KOPT-K1 (cell line): ENCODE results near the gene NR6A1.

Experiments used
- H3K27ac ChIP-seq: fragments of 200-600 bp; sonication (generic); 2 replicates; pipeline ENCODE4 v1.5.1; 2016; ENCODE audit warnings: antibody characterized with exemption, mild to moderate bottlenecking, low read depth, low read length; ENCODE audit not compliant: poor library complexity, severe bottlenecking
- H3K36me3 ChIP-seq: fragments of 200-600 bp; sonication (generic); 2 replicates; pipeline ENCODE4 v1.5.1; 2017; ENCODE audit warnings: antibody characterized with exemption, mild to moderate bottlenecking, low read length, moderate library complexity; ENCODE audit not compliant: insufficient read depth
- H3K9me3 ChIP-seq: fragments of 200-600 bp; sonication (generic); 2 replicates; pipeline ENCODE4 v1.5.1; 2017; ENCODE audit warnings: antibody characterized with exemption, low read length, mild to moderate bottlenecking; ENCODE audit not compliant: insufficient read depth, poor library complexity, severe bottlenecking

The NR6A1 gene

GRCh38 chr9:124496075-124496449 is 275.0 kb downstream of the NR6A1 start:
- Histone ChIP-seq H3K27ac (peak overlapping the region; percentile 91), H3K9me3 (no peaks in the 10 kb centered on the region)

GRCh38 chr9:124495126-124496074 is 275.7 kb downstream of the NR6A1 start:
- H3K27ac ChIP-seq: peak overlapping the region; percentile 91
- no peaks in the 10 kb centered on the region for H3K9me3 ChIP-seq
- H3K36me3 ChIP-seq: no peaks in the 10 kb centered on the region

More at GRCh38 chr9:124496075-124496449, 275.0 kb downstream of the NR6A1 start:
- no peaks in the 10 kb centered on the region for H3K36me3 ChIP-seq

- Histone ChIP-seq H3K36me3 (no peaks in the 10 kb centered on the region), H3K27ac (peak overlapping the region; percentile 91)
Observed at GRCh38 chr9:124493794-124494479, 277.2 kb downstream of the NR6A1 start.

GRCh38 chr9:124493218-124493617 is 277.9 kb downstream of the NR6A1 start:
- H3K9me3 ChIP-seq: no peaks in the 10 kb centered on the region
- H3K27ac ChIP-seq: peak overlapping the region; percentile 91
- no peaks in the 10 kb centered on the region for H3K36me3 ChIP-seq

More at GRCh38 chr9:124493794-124494479, 277.2 kb downstream of the NR6A1 start:
- H3K9me3 ChIP-seq: no peaks in the 10 kb centered on the region

- H3K27ac ChIP-seq: no peak overlapping the region
- H3K36me3 ChIP-seq: no peaks in the 10 kb centered on the region
- no peaks in the 10 kb centered on the region for H3K9me3 ChIP-seq
Observed at GRCh38 chr9:124492818-124493217, 278.3 kb downstream of the NR6A1 start.

GRCh38 chr9:124491049-124491975 is 279.8 kb downstream of the NR6A1 start:
- Histone ChIP-seq H3K9me3 (no peaks in the 10 kb centered on the region), H3K27ac (no peak overlapping the region), H3K36me3 (no peaks in the 10 kb centered on the region)

DNA sequence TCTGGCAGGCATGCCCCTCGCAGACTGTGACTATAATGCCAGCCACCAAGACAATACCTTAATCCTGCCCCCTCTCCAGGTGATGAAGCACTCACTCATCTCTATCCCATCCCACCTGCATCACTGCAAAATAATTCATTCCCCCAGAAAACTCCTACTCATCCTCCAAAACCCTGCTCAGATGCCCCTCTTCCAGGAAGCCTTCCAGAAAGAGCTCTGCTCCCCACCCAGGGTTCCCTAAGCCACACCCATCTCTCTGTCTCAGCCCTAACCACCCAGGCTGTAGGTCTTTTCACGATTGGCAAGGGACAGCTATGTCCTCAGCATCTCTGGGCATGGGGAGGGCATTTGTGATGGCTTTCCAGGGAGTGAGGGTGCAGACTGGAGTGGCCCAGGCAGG is 281.1 kb downstream of the NR6A1 start:
- H3K9me3 ChIP-seq: no peaks in the 10 kb centered on the region
- no peaks in the 10 kb centered on the region for H3K36me3 ChIP-seq
- no peak overlapping the region for H3K27ac ChIP-seq

DNA sequence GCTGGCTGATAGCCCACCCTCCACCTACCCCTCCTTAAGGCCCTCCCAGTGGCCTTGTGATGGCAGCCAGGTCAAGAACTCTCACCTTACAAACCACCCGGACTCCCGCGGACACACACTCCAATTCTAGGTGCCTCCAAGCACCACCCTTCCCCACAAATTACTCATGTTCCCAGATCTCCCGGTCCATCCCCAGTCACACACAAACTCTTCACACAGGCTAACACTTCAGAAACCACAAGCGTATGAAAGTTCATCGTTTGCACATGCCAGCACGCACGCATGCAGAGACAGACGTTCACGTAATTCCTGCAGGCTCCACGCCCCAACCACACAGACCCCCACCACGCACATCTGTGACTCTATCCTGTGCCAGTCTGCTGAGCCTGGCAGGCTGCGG is 281.9 kb downstream of the NR6A1 start:
- H3K36me3 ChIP-seq: no peaks in the 10 kb centered on the region
- H3K9me3 ChIP-seq: no peaks in the 10 kb centered on the region
- H3K27ac ChIP-seq: no peak overlapping the region

GRCh38 chr9:124488641-124489210 is 282.4 kb downstream of the NR6A1 start:
- H3K36me3 ChIP-seq: no peaks in the 10 kb centered on the region
- H3K9me3 ChIP-seq: no peaks in the 10 kb centered on the region
- no peak overlapping the region for H3K27ac ChIP-seq

GRCh38 chr9:124487260-124488182 is 283.6 kb downstream of the NR6A1 start:
- no peaks in the 10 kb centered on the region for H3K36me3 ChIP-seq
- H3K27ac ChIP-seq: no peak overlapping the region
- no peaks in the 10 kb centered on the region for H3K9me3 ChIP-seq

GRCh38 chr9:124486778-124487259 is 284.3 kb downstream of the NR6A1 start:
- H3K36me3 ChIP-seq: no peaks in the 10 kb centered on the region
- H3K9me3 ChIP-seq: no peaks in the 10 kb centered on the region
- no peak overlapping the region for H3K27ac ChIP-seq

DNA sequence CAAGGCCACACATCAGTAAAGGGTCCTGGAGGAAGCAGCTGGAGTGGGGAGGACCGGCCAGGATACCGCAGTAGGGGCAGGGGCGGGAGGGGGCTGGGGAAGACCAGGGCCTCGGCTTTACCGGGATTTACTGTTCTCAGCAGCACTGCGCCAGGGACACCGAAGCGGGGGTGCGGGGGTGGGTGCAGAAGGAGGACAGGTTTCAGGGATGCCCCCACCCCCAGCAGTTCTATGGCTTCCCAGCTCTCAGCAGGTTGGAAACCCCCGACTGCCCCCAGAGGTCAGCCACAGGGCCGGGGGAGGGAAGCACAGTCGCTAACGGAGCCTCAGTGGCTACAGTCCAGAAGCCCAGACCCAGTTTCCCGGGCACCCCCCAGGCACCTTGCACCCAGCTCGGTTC is 285.2 kb downstream of the NR6A1 start:
- H3K9me3 ChIP-seq: no peaks in the 10 kb centered on the region
- H3K36me3 ChIP-seq: no peaks in the 10 kb centered on the region
- no peak overlapping the region for H3K27ac ChIP-seq

GRCh38 chr9:124485201-124485600 is 285.9 kb downstream of the NR6A1 start:
- Histone ChIP-seq H3K36me3 (no peaks in the 10 kb centered on the region), H3K27ac (no peak overlapping the region), H3K9me3 (no peaks in the 10 kb centered on the region)
